ENCODE results near the gene SBF2.
A peak's percentile ranks its signal among the peaks of the same experiment; 100 is the strongest.

The SBF2 gene

DNA sequence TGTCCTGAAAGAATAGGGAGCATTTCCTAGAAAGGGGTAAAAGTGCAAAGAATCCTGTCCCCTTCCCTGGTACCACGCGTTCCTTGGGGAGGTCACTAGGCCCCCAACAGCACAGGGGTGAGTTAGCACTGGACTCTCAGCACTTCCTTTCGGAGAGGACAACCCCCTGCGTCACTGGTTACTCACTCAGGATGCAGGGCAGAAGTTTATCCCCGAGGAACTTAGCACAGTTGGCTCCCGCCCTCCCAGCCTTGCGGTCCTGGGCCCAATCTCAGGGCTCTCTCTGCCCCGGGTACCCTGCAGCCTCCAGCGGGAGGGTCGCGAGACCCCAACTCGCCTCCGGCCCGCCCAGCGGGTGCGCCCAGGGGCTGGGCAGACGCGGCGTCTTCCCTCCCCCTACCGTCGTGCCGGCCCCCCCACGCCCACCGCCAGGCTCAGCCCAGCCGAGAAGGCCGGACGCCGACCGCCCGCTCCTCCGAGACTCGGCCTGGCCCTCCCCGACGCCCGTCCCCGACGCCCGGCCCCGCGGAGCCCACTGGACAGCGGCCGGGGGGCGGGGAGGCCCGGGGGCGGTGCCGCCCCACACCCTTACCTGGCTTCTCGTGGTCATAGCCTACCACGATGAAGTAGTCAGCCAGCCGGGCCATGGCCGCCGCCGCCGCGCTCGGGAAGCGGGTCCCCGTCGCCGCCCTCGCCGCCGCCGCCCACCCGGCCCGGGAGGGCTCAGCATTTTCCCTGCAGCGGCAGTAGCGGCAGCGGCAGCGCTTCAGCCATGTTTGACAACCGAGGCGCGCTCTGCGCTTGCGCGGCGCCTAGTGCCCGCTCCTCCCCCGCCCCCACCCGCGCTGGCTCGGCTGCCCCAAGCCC lies at the start of gene SBF2:
Gene SBF2 (minus strand): TSS at position 797 of the 867 bp plus-strand sequence. CDS start 150 bp downstream, at position 647.
- H3K4me3 ChIP-seq (replicated peaks in 1 of 2; ENCODE audit: low read depth in 2 of 2, low read length in 2 of 2), result peak within 1 kb of the TSS; percentile 64 to 77
- TF ChIP-seq, protein P1, sequence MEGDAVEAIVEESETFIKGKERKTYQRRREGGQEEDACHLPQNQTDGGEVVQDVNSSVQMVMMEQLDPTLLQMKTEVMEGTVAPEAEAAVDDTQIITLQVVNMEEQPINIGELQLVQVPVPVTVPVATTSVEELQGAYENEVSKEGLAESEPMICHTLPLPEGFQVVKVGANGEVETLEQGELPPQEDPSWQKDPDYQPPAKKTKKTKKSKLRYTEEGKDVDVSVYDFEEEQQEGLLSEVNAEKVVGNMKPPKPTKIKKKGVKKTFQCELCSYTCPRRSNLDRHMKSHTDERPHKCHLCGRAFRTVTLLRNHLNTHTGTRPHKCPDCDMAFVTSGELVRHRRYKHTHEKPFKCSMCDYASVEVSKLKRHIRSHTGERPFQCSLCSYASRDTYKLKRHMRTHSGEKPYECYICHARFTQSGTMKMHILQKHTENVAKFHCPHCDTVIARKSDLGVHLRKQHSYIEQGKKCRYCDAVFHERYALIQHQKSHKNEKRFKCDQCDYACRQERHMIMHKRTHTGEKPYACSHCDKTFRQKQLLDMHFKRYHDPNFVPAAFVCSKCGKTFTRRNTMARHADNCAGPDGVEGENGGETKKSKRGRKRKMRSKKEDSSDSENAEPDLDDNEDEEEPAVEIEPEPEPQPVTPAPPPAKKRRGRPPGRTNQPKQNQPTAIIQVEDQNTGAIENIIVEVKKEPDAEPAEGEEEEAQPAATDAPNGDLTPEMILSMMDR (IDR thresholded peaks at IDR 0.05; ENCODE audit: low read depth, low read length), result no peak
- DNase-seq (ENCODE audit: low read depth in 2 of 2), result peak; percentile 94 to 95

DNA sequence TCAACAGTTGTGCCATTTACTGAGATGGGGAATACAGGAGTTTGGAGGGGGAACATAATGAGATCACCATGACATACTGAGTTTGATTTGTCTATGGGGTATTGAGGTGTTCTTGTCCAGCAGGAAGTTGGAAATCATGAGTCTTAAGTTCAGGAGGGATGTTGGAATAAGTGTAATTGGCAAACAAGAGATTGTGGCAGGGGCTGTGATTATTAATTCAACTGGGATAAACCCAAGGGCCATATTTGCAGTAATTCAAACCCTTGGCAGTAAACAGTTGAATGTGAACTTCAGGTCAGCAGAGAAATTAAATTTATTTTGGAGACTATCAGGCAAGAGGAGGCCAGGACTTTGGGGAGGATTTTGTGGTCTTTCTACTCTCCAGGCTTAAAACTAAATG lies 44.3 kb upstream of the SBF2 start:
- DNase-seq (ENCODE audit: low read depth in 2 of 2), result no peak
- TF ChIP-seq, protein P1 (IDR thresholded peaks at IDR 0.05; ENCODE audit: low read depth, low read length), result no peak
- no peak overlapping the region for H3K4me3 ChIP-seq (replicated peaks in 1 of 2; ENCODE audit: low read depth in 2 of 2, low read length in 2 of 2)

DNA sequence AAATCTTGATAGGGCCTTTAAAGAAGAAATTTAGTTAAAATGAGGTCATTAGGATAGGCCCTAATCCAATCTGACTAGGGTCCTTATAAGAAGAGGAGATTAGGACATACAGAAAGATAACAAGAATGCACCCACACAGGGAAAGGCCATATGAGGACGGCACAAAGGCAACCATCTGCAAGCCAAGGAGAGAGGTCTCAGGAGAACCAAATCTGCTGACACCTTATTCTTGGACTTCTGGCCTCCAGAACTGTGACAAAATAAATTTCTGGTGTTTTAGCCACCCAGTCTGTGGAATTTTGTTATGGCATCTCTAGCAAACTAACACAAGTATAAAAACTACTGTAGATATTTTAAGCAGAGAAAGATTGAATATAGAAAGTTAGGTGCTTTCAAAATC lies 39.5 kb upstream of the SBF2 start:
- no peak for DNase-seq (ENCODE audit: low read depth in 2 of 2)
- H3K4me3 ChIP-seq (replicated peaks in 1 of 2; ENCODE audit: low read depth in 2 of 2, low read length in 2 of 2), result no peak overlapping the region
- TF ChIP-seq, protein P1 (IDR thresholded peaks at IDR 0.05; ENCODE audit: low read depth, low read length), result no peak

DNA sequence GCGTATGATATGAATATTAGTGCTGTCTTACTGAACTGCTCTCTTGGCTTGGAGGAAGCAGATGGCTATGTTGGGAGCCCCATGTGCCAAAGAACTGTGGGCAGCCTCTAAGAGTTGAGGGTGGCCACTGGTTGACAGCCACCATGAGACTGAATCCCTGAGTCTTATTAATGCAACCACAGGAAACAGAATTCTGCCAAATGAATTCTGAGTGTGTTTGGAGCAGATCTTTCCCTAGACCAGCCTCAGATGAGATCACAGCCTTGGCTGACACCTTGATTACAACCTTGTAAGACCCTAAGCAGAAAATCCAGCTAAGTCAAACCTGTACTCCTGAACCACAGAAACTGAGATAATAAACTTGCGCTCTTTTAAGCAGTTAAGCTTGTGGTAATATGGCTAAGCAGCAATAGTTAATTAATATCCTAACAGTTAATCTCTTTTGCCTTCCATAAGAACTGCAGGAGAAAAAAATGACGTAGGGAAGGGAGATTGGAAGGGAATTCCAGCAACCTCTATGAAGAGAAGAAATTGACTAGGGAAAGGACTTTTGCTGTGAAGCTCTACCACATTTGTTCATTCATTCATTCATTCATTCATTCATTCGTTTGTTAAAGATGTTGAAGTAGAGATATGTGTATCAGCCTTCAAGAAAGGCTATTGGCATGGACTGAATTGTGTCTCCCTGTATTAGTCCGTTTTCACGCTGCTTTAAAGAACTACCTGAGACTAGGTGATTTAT lies 37.7 kb upstream of the SBF2 start:
- peak in 1 of 2 donors; percentile 8 for DNase-seq (ENCODE audit: low read depth in 2 of 2)
- H3K4me3 ChIP-seq (replicated peaks in 1 of 2; ENCODE audit: low read depth in 2 of 2, low read length in 2 of 2), result no peak overlapping the region
- TF ChIP-seq, protein P1 (IDR thresholded peaks at IDR 0.05; ENCODE audit: low read depth, low read length), result no peak

DNA sequence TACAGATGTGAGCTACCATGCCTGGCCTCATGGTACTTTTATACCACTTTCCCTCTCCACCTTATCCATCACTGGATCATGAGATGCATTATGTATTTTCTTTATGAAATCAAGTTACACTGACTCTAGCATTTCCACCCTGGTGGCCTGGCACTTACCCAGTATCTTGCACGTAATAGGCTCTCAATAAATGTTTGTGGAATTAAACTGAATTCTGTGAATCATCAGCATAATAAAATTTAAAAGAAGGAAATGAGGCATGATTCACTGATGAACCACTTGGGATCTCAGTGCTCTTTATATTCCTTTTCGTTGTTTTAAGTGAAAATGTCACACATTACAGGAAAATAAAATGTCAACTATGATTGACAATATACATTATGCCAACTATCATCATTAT lies 35.9 kb upstream of the SBF2 start:
- peak; percentile 78 to 95 for DNase-seq (ENCODE audit: low read depth in 2 of 2)
- H3K4me3 ChIP-seq (replicated peaks in 1 of 2; ENCODE audit: low read depth in 2 of 2, low read length in 2 of 2), result no peak overlapping the region
- TF ChIP-seq, protein P1 (IDR thresholded peaks at IDR 0.05; ENCODE audit: low read depth, low read length), result peak; percentile 1

DNA sequence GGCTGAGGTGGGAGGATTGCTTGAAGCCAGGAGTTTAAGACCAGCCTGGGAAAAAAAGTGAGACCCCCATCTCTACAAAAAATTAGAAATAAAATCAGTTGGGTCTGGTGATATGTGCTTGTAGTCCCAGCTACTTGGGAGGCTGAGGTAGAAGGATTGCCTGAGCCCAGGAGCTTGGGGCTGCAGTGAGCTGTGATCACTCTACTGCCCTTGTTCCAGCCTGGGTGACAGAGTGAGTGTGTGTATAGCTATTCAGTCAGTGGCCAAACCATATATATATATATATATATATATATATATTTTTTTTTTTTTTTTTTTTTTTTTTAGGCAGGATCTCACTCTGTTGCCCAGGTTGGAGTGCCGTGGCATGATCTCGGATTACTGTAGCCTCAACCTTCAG lies 35.3 kb upstream of the SBF2 start:
- TF ChIP-seq, protein P1 (IDR thresholded peaks at IDR 0.05; ENCODE audit: low read depth, low read length), result no peak
- H3K4me3 ChIP-seq (replicated peaks in 1 of 2; ENCODE audit: low read depth in 2 of 2, low read length in 2 of 2), result no peak overlapping the region
- peak in 1 of 2 donors; percentile 11 for DNase-seq (ENCODE audit: low read depth in 2 of 2)

Measured in cardiac fibroblast (primary cell).